OCI-LY7 (cell line): ENCODE data around the gene MFAP4.

ENCODE experiments used
- EZH2phosphoT487 ChIP-seq: fragments of 200-600 bp; sonication (generic); IDR thresholded peaks from 2 replicates; pipeline ENCODE4 v1.6.1; 2018; ENCODE audit warnings: low read depth, borderline replicate concordance, mild to moderate bottlenecking, mixed run types, antibody characterized with exemption, low read length, moderate library complexity, mixed read lengths
- TF ChIP-seq, protein P1 (sequence below): fragments of 200-600 bp; sonication (generic); conservative IDR thresholded peaks from 2 replicates; pipeline ENCODE4 v1.5.1; 2014; ENCODE audit warnings: mild to moderate bottlenecking, antibody characterized with exemption, low read length, moderate library complexity, mixed read lengths

DNA sequence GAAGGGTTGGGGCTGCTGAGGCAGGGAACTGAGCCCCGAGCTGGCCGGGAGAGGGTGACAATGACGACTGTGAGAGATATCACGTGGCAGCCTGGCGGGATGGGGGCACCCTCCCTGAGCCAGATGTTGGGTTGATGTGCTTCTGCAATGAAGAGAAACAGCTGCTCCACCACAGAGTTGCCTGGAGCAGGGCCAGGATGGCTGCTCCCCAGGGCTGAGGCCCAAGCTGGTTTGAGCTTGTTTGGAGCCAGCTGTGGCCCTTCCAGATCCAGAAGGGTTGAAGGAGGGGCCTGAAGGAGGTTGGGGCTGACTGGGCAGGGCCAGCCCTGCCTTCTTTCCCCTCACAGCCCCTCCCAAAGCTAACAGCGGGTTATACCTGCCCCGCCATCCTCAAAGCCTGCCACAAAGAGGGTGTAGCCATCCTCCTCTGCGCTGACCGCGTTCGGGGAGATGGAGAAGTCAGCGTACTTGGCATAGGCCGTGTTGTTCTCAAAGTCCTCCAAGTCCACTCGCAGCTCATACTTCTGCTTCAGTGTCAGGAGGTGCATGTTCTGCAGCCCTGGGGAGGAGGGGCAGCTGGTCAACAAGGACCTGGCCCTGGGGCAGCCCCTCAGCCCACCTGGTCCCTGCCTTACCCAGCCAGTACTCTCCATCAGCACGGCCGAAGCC, 2.1 kb downstream of the MFAP4 start:
- TF ChIP-seq, protein P1, sequence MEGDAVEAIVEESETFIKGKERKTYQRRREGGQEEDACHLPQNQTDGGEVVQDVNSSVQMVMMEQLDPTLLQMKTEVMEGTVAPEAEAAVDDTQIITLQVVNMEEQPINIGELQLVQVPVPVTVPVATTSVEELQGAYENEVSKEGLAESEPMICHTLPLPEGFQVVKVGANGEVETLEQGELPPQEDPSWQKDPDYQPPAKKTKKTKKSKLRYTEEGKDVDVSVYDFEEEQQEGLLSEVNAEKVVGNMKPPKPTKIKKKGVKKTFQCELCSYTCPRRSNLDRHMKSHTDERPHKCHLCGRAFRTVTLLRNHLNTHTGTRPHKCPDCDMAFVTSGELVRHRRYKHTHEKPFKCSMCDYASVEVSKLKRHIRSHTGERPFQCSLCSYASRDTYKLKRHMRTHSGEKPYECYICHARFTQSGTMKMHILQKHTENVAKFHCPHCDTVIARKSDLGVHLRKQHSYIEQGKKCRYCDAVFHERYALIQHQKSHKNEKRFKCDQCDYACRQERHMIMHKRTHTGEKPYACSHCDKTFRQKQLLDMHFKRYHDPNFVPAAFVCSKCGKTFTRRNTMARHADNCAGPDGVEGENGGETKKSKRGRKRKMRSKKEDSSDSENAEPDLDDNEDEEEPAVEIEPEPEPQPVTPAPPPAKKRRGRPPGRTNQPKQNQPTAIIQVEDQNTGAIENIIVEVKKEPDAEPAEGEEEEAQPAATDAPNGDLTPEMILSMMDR, result no peak
- no peak for TF ChIP-seq EZH2phosphoT487
